H1 (cell line): ENCODE results near the gene ZMIZ1.

Experiments
- BRCA1 ChIP-seq: IDR thresholded peaks from 2 replicates; pipeline ENCODE4 v1.6.1; 2012; ENCODE audit warnings: low read depth, low read length, improper control_type of control experiment
- GTF2F1 ChIP-seq: IDR thresholded peaks from 2 replicates; pipeline ENCODE4 v1.6.1; 2012; ENCODE audit warnings: low read depth, low read length, improper control_type of control experiment, borderline replicate concordance
- JUN ChIP-seq: IDR thresholded peaks from 2 replicates; pipeline ENCODE4 v1.6.1; 2011; ENCODE audit warnings: low read depth, mild to moderate bottlenecking, improper control_type of control experiment, low read length
- MAFK ChIP-seq: IDR thresholded peaks from 2 replicates; pipeline ENCODE4 v1.6.1; 2012; ENCODE audit warnings: low read depth, mild to moderate bottlenecking, improper control_type of control experiment, low read length
- POLR2A ChIP-seq, 2 experiments: IDR thresholded peaks; 1 replicate in 1 of 2; 2 replicates in 1 of 2; pipeline ENCODE4 v1.6.1; 2011; ENCODE audit warnings: low read depth in 2 of 2, low read length in 2 of 2, mild to moderate bottlenecking in 2 of 2; ENCODE audit errors: control extremely low read depth in 1 of 2
- RAD21 ChIP-seq, 2 experiments: IDR thresholded peaks in 1 of 2; conservative IDR thresholded peaks in 1 of 2; 2 replicates each; pipeline ENCODE4 v1.6.1; 2011; ENCODE audit warnings: low read depth in 2 of 2, low read length in 2 of 2, improper control_type of control experiment in 1 of 2, inconsistent platforms in 1 of 2, mild to moderate bottlenecking in 1 of 2, moderate library complexity in 1 of 2
- TAF1 ChIP-seq: IDR thresholded peaks from 2 replicates; pipeline ENCODE4 v1.6.1; 2011; ENCODE audit warnings: mild to moderate bottlenecking, low read depth, low read length
- TF ChIP-seq, protein P1 (sequence below), 3 experiments: IDR thresholded peaks; 1 replicate in 2 of 3; 2 replicates in 1 of 3; pipeline versions ENCODE4 v1.5.1 to v1.6.1; 2011; ENCODE audit warnings: low read length in 3 of 3, mild to moderate bottlenecking in 3 of 3, inconsistent platforms in 2 of 3, low read depth in 1 of 3, moderate library complexity in 1 of 3; ENCODE audit not compliant: insufficient read depth in 1 of 3; ENCODE audit errors: control extremely low read depth in 1 of 3
- TF ChIP-seq, protein P2 (sequence below): IDR thresholded peaks from 2 replicates; pipeline ENCODE4 v1.6.1; 2011; ENCODE audit warnings: low read length, improper control_type of control experiment
- TF ChIP-seq, protein P3 (sequence below): IDR thresholded peaks from 2 replicates; pipeline ENCODE4 v1.6.1; 2012; ENCODE audit warnings: inconsistent platforms
- TF ChIP-seq, protein P4 (sequence below): IDR thresholded peaks from 2 replicates; pipeline ENCODE4 v1.6.1; 2011; ENCODE audit warnings: low read depth, mild to moderate bottlenecking, low read length; ENCODE audit not compliant: insufficient read depth

DNA sequence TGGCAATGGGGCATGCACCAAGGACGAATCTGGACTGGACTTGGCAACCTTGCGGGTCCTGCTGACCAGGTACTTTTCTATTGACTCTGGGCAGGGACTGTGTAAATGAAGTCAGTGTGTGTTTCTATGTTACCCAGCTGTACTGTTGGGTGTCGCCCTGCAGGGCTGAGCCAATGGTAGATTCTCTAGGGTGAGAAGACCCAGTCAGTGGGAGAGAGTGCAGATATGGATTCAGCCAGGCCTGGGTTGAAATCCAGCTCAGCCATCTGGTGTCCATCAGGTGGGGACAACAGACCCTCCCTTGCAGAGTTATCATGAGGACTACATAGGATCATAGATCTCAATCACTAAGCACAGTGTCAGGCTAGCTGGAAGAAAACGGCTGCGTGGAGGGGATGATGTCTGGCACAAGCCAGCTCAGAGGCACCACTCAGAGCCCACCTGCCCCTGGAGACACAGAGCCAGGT, 273.6 kb downstream of the ZMIZ1 start:
- TF ChIP-seq TAF1 (no peak), GTF2F1 (no peak), POLR2A (IDR thresholded peaks at IDR 0.05; ENCODE audit: control extremely low read depth in 1 of 2, low read depth in 2 of 2, low read length in 2 of 2) (no peak), RAD21 (IDR thresholded peaks at IDR 0.05 in 1 of 2, conservative IDR thresholded peaks at IDR 0.05 in 1 of 2; ENCODE audit: low read depth in 2 of 2, low read length in 2 of 2) (no peak), MAFK (no peak), BRCA1 (no peak), JUN (no peak)
- TF ChIP-seq, protein P1, sequence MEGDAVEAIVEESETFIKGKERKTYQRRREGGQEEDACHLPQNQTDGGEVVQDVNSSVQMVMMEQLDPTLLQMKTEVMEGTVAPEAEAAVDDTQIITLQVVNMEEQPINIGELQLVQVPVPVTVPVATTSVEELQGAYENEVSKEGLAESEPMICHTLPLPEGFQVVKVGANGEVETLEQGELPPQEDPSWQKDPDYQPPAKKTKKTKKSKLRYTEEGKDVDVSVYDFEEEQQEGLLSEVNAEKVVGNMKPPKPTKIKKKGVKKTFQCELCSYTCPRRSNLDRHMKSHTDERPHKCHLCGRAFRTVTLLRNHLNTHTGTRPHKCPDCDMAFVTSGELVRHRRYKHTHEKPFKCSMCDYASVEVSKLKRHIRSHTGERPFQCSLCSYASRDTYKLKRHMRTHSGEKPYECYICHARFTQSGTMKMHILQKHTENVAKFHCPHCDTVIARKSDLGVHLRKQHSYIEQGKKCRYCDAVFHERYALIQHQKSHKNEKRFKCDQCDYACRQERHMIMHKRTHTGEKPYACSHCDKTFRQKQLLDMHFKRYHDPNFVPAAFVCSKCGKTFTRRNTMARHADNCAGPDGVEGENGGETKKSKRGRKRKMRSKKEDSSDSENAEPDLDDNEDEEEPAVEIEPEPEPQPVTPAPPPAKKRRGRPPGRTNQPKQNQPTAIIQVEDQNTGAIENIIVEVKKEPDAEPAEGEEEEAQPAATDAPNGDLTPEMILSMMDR (IDR thresholded peaks at IDR 0.05; ENCODE audit: control extremely low read depth in 1 of 3, insufficient read depth in 1 of 3, low read depth in 1 of 3, low read length in 3 of 3), result no peak
- TF ChIP-seq, protein P2, sequence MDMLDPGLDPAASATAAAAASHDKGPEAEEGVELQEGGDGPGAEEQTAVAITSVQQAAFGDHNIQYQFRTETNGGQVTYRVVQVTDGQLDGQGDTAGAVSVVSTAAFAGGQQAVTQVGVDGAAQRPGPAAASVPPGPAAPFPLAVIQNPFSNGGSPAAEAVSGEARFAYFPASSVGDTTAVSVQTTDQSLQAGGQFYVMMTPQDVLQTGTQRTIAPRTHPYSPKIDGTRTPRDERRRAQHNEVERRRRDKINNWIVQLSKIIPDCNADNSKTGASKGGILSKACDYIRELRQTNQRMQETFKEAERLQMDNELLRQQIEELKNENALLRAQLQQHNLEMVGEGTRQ, result no peak
- TF ChIP-seq, protein P3, sequence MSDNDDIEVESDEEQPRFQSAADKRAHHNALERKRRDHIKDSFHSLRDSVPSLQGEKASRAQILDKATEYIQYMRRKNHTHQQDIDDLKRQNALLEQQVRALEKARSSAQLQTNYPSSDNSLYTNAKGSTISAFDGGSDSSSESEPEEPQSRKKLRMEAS, result no peak
- TF ChIP-seq, protein P4, sequence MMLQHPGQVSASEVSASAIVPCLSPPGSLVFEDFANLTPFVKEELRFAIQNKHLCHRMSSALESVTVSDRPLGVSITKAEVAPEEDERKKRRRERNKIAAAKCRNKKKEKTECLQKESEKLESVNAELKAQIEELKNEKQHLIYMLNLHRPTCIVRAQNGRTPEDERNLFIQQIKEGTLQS, result no peak
